Muscle of back (tissue), 11 donors: ENCODE results near the gene NRXN3. TPM values are rescaled to one million over a fixed set of nuclear protein-coding genes. Genes with fewer than 3 reads are reported as not detected.

ENCODE experiments used
- DNase-seq, 3 donors: peaks; one replicate each; pipeline versions ENCODE4 v3.0.0 to v3.0.0-alpha.2; 2013
- polyA plus RNA-seq, 10 donors: library from polyadenylated mRNA; unstranded; fragments of 120-200 nt; gene quantifications; one replicate each; pipeline ENCODE4 v1.2.1, GENCODE V29; 2013; ENCODE audit not compliant: insufficient read length in 10 of 10

Gene NRXN3
- polyA plus RNA-seq, 10 donors = 0.39 to 2.5 (median 0.84) TPM

GRCh38 chr14:78319887-78320635, 149.9 kb downstream of the NRXN3 start:
- no peak for DNase-seq

- no peak for DNase-seq
These were observed 154.2 kb downstream of the NRXN3 start for GRCh38 chr14:78324353-78324752.

DNA sequence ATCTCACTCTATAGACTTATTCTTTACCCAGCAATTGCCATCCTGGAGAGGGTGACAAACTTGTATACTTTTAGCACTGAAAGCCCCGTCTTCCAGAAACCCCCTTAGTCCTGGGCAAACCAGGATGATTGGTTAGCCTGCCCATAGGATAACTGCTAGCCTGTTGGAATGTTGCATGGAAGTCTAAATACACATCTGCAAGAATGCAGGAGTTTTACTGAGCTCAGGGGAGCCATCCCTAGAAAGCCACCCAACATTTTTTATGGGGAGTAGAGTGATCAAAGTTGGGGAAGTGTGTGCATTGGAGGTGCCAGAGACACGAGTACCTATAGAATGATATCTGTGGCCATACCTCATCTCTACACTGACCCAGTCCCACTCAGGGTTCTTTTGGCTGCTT, 155.7 kb downstream of the NRXN3 start:
- DNase-seq = no peak

DNA sequence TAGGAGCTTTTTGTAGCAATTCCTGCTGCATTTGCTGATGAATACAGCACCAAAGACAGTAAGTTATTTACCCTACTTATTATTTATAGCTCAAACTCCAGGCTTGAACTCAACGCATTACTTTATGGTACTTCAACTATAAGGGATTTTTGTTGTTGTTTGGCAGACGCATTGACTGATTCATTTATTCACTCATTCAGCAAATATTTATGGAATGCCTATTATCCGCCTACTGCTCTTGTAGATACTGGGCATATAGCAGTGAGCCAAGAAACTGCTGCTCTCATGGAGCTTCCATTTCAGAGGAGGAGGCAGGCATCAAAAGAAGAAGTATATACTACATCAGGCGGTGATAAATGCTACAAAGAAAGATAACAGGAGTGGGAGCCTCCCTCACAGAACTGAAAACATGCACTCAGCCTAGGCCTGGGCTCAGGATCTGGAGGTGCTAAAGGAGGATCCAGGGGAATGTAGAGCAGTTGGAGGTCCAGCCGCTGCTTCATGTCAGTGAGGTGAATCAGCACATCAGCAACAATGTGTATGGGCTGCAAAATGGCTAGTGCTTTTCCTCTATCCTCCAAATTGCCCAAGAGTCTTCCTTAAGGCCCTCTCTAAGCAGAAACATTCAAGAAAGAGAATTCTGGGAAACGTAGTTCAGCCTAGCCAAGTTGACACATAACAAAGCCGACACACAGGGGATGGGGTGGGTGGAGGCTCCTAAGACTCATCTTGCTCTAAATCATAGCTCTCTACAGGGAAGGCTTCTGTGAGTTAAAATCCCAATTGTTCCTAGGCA, 157.5 kb downstream of the NRXN3 start:
- DNase-seq = no peak

DNA sequence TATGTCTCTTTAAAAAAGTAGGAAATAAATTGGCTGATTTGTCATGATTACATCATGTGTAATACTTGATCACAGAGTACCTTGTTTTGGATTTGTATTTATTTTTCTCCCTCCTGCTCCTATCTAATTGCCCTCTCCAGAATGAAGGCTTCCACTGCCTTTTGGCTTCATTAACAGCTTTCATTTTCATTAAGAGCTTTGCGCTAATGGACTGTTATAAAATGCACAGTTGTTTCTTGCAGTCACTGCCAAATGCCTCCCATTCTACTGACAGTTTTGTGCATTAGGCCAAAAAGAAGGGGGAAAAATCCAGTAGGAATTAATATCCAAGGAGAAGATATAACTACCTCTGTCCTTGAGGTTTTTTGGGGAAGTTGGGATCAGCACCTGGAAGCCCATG, 159.2 kb downstream of the NRXN3 start:
- no peak for DNase-seq

- no peak for DNase-seq
These were observed 165.4 kb downstream of the NRXN3 start for GRCh38 chr14:78335531-78335930.

DNA sequence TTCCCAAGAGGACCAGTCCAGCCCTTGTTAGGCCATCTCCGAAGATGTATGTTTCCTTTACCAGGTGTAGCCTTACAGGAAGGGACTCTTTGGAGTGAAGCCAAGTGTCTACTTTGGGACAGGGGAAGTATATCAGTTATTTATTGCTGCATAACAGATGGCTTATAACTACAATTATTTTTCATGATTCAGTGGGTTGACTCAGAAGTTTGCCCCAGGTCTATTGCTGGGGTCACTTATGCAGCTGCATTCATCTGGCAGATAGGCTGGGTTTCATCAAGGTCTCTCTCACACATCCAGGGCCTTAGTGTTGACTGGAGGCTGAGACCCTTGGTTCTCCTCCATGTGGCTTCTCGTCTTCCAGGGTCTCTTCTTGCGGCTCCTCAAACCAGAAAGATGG, 170.1 kb downstream of the NRXN3 start:
- no peak for DNase-seq

GRCh38 chr14:78341827-78342389, 171.7 kb downstream of the NRXN3 start:
- no peak for DNase-seq

DNA sequence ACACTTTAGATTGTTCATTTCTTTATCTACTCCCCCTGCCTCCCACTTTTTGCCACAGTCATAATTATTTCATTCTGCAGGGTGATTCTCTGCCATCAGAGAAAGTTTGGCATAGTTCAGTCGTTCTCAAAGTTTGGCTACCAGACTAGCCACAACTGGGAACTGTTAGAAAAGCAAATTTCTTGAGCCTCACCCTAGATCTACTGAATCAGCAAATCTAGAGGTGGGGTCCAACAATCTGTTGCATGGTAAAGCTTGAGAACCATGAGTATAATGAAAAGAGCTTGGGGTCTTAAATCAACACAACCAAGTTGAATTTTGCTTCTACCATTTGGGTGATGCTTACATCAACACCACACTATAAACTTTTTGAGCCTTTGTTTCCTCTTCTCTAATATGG, 172.7 kb downstream of the NRXN3 start:
- DNase-seq = no peak

- no peak for DNase-seq
These were observed 174.1 kb downstream of the NRXN3 start for GRCh38 chr14:78344290-78344689.

DNA sequence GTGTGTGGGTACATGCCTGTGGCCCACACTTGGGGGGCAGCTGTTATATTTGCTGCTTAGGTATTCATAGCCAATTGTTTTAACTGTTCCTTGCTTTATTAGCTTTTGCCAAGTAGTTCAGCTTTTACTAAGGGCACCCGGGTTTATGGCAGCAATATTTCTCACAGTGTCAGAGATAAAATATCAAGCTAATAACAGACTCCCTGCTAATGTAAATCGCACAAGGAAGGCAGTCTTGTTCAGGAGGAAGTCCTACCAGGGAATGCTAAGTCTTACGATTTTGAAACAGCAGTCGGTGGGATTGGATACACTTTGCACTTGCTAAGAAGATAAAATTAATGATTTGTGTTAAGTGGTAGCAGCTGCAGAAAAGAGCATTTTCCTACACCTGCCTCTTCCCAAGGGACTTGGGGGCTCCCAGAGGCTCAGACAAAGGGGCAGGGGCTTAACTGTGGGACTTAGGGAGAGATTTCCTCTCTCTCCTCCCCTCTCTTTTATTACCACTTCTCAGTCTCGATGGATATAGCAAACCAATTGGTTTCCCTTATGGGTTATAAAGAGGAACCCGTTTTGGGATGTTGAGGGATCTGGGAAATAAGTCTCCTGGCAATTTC, 175.1 kb downstream of the NRXN3 start:
- no peak for DNase-seq

DNA sequence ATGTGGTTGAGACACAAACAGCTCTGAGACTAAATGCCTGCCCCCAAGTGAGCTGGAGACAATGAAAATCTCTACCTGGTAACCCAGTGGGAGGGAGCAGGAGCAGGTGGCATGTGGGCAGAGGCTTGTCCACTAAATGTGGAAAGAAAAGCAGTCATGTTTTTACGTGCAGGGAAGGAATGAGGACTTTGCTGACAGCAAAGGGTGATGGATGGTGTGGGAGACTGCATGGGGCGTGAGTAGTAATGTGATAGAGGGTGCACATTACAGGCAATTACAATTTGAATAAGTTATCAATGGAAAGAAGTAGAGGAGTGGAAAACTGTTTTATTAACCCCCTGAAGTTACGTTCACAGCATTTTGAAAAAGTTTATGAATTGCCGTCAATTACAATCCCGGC, 176.6 kb downstream of the NRXN3 start:
- no peak for DNase-seq

DNA sequence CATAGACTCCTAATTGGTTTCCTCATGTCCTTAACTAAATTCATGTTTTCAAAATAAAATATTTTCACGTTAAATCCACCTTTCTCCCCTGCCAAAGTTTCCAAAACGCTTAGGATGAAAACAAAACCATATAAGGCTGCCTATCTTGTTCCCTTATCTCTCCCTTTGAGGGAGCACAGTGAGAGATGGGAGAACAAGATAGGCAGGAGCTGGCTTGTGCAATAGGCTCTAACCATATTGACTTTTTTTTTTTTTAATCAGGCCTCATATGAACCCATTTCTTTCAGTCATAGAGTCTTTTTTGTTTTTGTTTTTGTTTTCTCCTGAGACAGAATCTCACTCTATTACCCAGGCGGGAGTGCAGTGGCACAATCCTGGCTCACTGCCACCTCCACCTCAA, 184.9 kb downstream of the NRXN3 start:
- no peak for DNase-seq

- DNase-seq = no peak
These were observed 186.2 kb downstream of the NRXN3 start for GRCh38 chr14:78356391-78356790.

- no peak for DNase-seq
These were observed 188.4 kb downstream of the NRXN3 start for GRCh38 chr14:78358591-78358990.

DNA sequence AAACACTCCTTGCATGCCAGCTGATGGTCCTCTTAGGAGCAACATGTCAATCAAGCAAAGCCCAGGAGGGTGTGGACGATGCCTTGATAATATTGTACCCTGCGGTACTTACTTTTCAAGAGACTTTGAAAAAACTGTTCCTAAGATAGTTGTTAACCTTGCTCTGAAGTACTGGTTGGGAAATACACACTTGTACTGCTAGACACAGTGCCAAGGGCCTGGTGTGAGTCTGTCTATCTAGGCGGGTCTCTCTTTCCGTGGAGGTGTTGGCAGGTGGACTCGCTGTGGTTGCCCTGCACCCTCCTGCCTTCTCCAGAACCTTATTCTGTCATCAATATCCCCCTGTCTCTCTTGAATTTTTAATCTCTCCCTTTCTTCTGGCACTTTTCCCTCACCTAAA, 189.4 kb downstream of the NRXN3 start:
- no peak for DNase-seq

- no peak for DNase-seq
These were observed 192.8 kb downstream of the NRXN3 start for GRCh38 chr14:78363008-78363407.

DNA sequence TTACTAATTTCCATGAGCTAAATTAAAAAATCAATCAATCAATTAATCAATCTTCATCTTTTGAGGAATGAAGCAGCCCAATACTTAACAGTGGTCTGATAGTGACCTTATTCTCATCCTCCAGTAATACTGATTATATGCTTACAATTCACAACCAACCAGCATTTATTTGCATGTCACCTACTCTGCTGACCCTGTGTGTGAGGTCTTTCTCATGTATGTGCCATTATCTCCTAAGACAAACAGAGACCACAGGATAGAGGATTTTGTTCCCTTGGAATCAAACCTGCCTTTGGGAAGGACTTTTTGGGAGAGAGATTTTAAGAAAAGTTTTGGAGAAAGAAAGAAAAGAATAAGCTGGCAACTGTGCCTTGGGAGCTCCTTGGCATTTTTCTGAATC, 197.2 kb downstream of the NRXN3 start:
- no peak for DNase-seq

DNA sequence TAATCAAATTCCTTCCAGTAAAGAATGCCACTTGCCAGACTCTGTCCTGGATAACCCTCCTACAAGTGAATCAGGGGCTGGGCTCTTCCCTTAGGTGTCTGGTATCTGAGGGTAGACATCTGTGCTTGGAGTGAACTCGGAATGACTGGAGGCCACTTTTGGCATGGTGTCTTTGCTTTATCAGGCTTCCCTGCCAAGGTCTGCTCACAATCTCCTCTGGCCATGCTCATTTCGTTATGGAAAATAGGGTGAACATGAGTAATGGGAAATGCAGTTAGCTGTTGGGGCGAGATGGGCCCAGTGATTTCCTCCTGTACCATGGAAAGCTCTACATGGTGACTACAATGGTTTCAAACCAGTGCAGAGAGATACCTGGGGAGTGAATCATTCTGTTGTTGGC, 212.9 kb downstream of the NRXN3 start:
- DNase-seq = no peak

DNA sequence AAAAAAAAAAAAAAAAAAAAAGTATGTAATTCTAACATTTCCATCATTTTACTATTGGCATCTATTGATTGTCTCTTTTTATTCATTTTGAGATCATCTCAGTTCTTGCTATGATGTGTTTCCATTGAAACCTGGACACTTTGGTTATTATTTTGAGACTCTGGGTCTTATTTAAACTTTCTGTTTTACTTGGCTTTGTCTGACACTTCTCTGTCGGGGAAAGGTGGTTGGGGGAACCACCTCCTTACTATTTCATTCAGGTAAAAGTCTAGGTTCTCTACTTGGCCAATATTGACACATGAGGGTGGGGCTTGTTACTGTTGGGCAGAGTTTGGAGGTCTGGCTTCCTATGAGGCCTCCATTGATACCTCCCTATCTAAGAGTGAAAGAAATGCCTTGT, 228.0 kb downstream of the NRXN3 start:
- no peak for DNase-seq

GRCh38 chr14:78399316-78399889, 229.2 kb downstream of the NRXN3 start:
- peak in 2 of 3 donors; percentile 7 to 11 for DNase-seq

GRCh38 chr14:78401866-78402265, 231.7 kb downstream of the NRXN3 start:
- DNase-seq = no peak
